Measurements from ENCODE around the gene APBB2. TPM values are rescaled to one million over a fixed set of nuclear protein-coding genes. Genes with fewer than 3 reads are reported as not detected.

Gene APBB2
- total and polyA plus RNA-seq, 10 of the 15 experiments (the other 5 are each of a cell fraction or from before 2014, with no cell fraction given) = 2.7 to 24.6 (median 19.0) TPM

DNA sequence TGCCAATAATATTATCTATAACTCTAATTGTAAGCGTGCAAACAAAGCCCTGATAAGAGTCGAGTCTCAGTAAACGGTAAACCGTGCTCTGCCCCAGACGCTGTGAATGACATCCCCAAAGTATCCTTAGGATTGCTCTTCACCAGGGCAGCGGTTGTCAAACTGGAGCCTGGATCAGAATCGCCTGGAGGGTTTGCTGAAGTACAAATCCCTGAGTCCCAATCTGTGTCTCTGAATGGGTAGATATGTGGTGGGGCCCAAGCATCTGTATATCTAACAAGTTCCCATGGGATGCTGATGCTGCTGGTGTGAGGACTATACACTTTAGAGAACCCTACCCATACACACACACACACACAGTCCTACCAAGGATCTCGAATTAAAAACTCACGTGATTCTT, 813 bp upstream of the APBB2 start:
- Histone ChIP-seq H4K20me1 (ENCODE audit: control insufficient read depth, insufficient read depth) (peaks cover 2% of the 10 kb centered on the region; the same call in 1 of the 2 replicates), H3K4me3 (no peak overlapping the region), H3K79me2 (ENCODE audit: control insufficient read depth, insufficient read depth, low read length) (peaks cover 31% of the 10 kb centered on the region), H3K9me3 (replicated peaks; ENCODE audit: control insufficient read depth, insufficient read depth, low read length) (no peaks in the 10 kb centered on the region), H3K4me2 (ENCODE audit: control insufficient read depth, insufficient read depth) (0 out of 2 replicates have a peak overlapping the region, but pooled peaks have one; percentile 14), H3K27me3 (replicated peaks in 1 of 2; ENCODE audit: control insufficient read depth in 2 of 2, insufficient read depth in 2 of 2, low read length in 1 of 2) (no peaks in the 10 kb centered on the region), H3K36me3 (ENCODE audit: control insufficient read depth in 2 of 2, insufficient read depth in 2 of 2, low read length in 1 of 2) (no peaks in the 10 kb centered on the region), H3K27ac (ENCODE audit: control insufficient read depth, insufficient read depth) (no peak overlapping the region), H3K4me1 (ENCODE audit: control insufficient read depth, insufficient read depth, low read length) (no peaks in the 10 kb centered on the region; the same call in 1 of the 2 replicates), H2AFZ (ENCODE audit: control insufficient read depth, low read depth, low read length) (no peak overlapping the region), H3K9ac (ENCODE audit: control insufficient read depth, insufficient read depth, low read length) (no peak overlapping the region)
- SMC1A ChIA-PET (ENCODE audit: uncharacterized antibody, unreplicated experiment) = interaction anchor here (0.7 to 18.1 kb wide), 8 partner anchors 38 to 290 kb away, joined by 3 to 362 read pairs (median 4); no protein-coding TSS in a partner anchor
- RAD21 ChIA-PET (ENCODE audit: unreplicated experiment) = interaction anchor here (1.3 to 11.9 kb wide), 5 partner anchors 10 to 287 kb away, joined by 3 to 262 read pairs (median 7); no protein-coding TSS in a partner anchor
- intact Hi-C loops (cut with micrococcal nuclease; ENCODE audit: unreplicated experiment) = loop anchor here (10.0 kb wide), 1 partner anchor 480 kb away; no protein-coding TSS in a partner anchor
- in situ Hi-C loops (cut with MboI) = loop anchor here (5.0 to 10.0 kb wide), 3 partner anchors 238 to 480 kb away; no protein-coding TSS in a partner anchor
- FAIRE-seq (no peak), ATAC-seq (no peak), DNase-seq (ENCODE audit: low read depth, low spot score) (no peak)
- WGBS (ENCODE audit: insufficient coverage, insufficient replicate concordance, low lambda C conversion rate, missing lambda C conversion rate) = 47% methylated on average over 9 of the region's 9 CpGs
- CTCF ChIA-PET = interaction anchor here (0.8 to 18.7 kb wide), 13 partner anchors 8 to 288 kb away, joined by 3 to 567 read pairs (median 5); no protein-coding TSS in a partner anchor
- POLR2A ChIA-PET = interaction anchor here (2.0 kb wide), 1 partner anchor 239 kb away, joined by 6 read pairs; no protein-coding TSS in a partner anchor
- no peak for TF ChIP-seq MEF2B (IDR thresholded peaks at IDR 0.05; ENCODE audit: partially characterized antibody, poor library complexity, severe bottlenecking)
- no peak for TF ChIP-seq SMAD1 (IDR thresholded peaks at IDR 0.05; ENCODE audit: low read depth, partially characterized antibody)
- no peak for TF ChIP-seq RAD51 (IDR thresholded peaks at IDR 0.05)
- no peak for TF ChIP-seq JUND (IDR thresholded peaks at IDR 0.05; ENCODE audit: low read depth, low read length)
- no peak for TF ChIP-seq NFIC (IDR thresholded peaks at IDR 0.05; ENCODE audit: low read depth, low read length)
- TF ChIP-seq SIN3A (IDR thresholded peaks at IDR 0.05; ENCODE audit: low read depth, low read length) = no peak
- no peak for TF ChIP-seq CHD2 (IDR thresholded peaks at IDR 0.05; ENCODE audit: borderline replicate concordance, low read depth, low read length)
- TF ChIP-seq NRF1 (conservative IDR thresholded peaks at IDR 0.05; ENCODE audit: low read depth, low read length) = no peak
- no peak for TF ChIP-seq JUNB (IDR thresholded peaks at IDR 0.05)
- TF ChIP-seq SMAD5 (IDR thresholded peaks at IDR 0.05; ENCODE audit: low read depth) = no peak
- TF ChIP-seq ELK1 (IDR thresholded peaks at IDR 0.05; ENCODE audit: low read depth, low read length) = no peak
- TF ChIP-seq, protein P1, sequence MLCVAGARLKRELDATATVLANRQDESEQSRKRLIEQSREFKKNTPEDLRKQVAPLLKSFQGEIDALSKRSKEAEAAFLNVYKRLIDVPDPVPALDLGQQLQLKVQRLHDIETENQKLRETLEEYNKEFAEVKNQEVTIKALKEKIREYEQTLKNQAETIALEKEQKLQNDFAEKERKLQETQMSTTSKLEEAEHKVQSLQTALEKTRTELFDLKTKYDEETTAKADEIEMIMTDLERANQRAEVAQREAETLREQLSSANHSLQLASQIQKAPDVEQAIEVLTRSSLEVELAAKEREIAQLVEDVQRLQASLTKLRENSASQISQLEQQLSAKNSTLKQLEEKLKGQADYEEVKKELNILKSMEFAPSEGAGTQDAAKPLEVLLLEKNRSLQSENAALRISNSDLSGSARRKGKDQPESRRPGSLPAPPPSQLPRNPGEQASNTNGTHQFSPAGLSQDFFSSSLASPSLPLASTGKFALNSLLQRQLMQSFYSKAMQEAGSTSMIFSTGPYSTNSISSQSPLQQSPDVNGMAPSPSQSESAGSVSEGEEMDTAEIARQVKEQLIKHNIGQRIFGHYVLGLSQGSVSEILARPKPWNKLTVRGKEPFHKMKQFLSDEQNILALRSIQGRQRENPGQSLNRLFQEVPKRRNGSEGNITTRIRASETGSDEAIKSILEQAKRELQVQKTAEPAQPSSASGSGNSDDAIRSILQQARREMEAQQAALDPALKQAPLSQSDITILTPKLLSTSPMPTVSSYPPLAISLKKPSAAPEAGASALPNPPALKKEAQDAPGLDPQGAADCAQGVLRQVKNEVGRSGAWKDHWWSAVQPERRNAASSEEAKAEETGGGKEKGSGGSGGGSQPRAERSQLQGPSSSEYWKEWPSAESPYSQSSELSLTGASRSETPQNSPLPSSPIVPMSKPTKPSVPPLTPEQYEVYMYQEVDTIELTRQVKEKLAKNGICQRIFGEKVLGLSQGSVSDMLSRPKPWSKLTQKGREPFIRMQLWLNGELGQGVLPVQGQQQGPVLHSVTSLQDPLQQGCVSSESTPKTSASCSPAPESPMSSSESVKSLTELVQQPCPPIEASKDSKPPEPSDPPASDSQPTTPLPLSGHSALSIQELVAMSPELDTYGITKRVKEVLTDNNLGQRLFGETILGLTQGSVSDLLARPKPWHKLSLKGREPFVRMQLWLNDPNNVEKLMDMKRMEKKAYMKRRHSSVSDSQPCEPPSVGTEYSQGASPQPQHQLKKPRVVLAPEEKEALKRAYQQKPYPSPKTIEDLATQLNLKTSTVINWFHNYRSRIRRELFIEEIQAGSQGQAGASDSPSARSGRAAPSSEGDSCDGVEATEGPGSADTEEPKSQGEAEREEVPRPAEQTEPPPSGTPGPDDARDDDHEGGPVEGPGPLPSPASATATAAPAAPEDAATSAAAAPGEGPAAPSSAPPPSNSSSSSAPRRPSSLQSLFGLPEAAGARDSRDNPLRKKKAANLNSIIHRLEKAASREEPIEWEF (IDR thresholded peaks at IDR 0.05; ENCODE audit: insufficient replicate concordance, low read depth, low read length) = no peak
- TF ChIP-seq, protein P2, sequence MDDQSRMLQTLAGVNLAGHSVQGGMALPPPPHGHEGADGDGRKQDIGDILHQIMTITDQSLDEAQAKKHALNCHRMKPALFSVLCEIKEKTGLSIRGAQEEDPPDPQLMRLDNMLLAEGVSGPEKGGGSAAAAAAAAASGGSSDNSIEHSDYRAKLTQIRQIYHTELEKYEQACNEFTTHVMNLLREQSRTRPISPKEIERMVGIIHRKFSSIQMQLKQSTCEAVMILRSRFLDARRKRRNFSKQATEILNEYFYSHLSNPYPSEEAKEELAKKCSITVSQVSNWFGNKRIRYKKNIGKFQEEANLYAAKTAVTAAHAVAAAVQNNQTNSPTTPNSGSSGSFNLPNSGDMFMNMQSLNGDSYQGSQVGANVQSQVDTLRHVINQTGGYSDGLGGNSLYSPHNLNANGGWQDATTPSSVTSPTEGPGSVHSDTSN (IDR thresholded peaks at IDR 0.05; ENCODE audit: insufficient replicate concordance, low read depth, low read length) = no peak
- TF ChIP-seq FOXM1 (IDR thresholded peaks at IDR 0.05; ENCODE audit: low read depth, low read length) = no peak
- BruUV-seq (replicated peaks) = no TSS peak
